Body of pancreas (tissue), 4 donors: ENCODE results near the gene REM2. TPM values are rescaled to one million over a fixed set of nuclear protein-coding genes. Genes with fewer than 3 reads are reported as not detected.

ENCODE experiments used
- ATAC-seq: fragments of 150-250 bp; one replicate; pipeline ENCODE4 v1.9.1; 2016
- DNase-seq, 4 donors: peaks; one replicate each; pipeline ENCODE4 v3.0.0-alpha.2; 2019
- H3K27ac ChIP-seq, 4 donors: fragments of 200-600 bp; sonication (generic); 1 replicate in 3 of 4; 2 replicates in 1 of 4; pipeline versions ENCODE4 v1.5.1 to v1.6.1; 2016 to 2019; ENCODE audit warnings: mild to moderate bottlenecking in 1 of 4, mixed read lengths in 1 of 4, moderate library complexity in 1 of 4
- H3K27me3 ChIP-seq, 2 donors: fragments of 200-600 bp; sonication (generic); one replicate each; pipeline ENCODE4 v1.6.0; 2016; ENCODE audit warnings: mild to moderate bottlenecking in 1 of 2
- H3K36me3 ChIP-seq, 2 donors: fragments of 200-600 bp; sonication (generic); replicated peaks in 1 of 2; 2 replicates each; pipeline ENCODE4 v1.5.1; 2016; ENCODE audit warnings: low read depth in 2 of 2; ENCODE audit not compliant: insufficient read depth in 1 of 2
- H3K4me1 ChIP-seq: fragments of 200-600 bp; sonication (generic); one replicate; pipeline ENCODE4 v1.6.0; 2016
- H3K4me3 ChIP-seq, 2 donors: fragments of 200-600 bp; sonication (generic); 1 replicate in 1 of 2; 2 replicates in 1 of 2; pipeline ENCODE4 v1.5.1; 2016 to 2019
- H3K9me3 ChIP-seq, 3 donors: fragments of 200-600 bp; sonication (generic); 1 replicate in 2 of 3; 2 replicates in 1 of 3; pipeline ENCODE4 v1.5.1; 2016
- CTCF ChIP-seq, 7 experiments: fragments of 450-650 bp in 4 of 7; fragments of 200-600 bp in 3 of 7; sonication (generic) in 3 of 7; IDR thresholded peaks; one replicate each; pipeline ENCODE4 v1.5.1; 2016 to 2019; ENCODE audit warnings: antibody characterized with exemption in 7 of 7
- POLR2A ChIP-seq, 3 donors: fragments of 450-650 bp; IDR thresholded peaks; one replicate each; pipeline ENCODE4 v1.6.1; 2016; ENCODE audit warnings: antibody characterized with exemption in 3 of 3, mild to moderate bottlenecking in 2 of 3
- WGBS, 2 donors: methylation state at CpG; one replicate each; pipeline ENCODE4 v1.1.5; 2017; 5-methylcytosine and 5-hydroxymethylcytosine counted together
- intact Hi-C: fragments of 100-400 bp; cut with DNase I; formaldehyde crosslinking; loops from one replicate; pipeline ENCODE4 v1.15.1; 2023
- total RNA-seq, 2 donors: library from RNA; depleted of rRNA; stranded (reverse); fragments of >200 nt; gene quantifications; one replicate each; pipeline ENCODE4 v1.1.0, GENCODE V29; 2016

REM2 gene
- total RNA-seq, 2 donors from 2014 or later = not detected

DNA sequence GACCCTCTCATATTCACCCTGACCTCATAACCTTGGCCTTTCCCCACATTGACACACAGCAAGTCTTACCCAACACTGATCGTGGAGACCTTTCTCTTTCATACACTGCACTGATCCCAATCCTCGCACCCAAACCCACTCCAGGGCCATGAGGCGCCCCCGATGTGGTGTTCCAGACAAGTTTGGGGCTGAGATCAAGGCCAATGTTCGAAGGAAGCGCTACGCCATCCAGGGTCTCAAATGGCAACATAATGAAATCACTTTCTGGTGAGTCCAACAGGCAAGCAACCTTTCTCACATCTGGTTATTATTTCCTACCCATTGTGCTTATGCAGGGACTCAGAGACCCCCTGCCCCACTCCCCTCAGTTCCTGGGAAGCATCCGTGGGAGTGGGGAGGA, 41.3 kb upstream of the REM2 start:
- H3K36me3 ChIP-seq = peaks cover 12 to 20% of the 10 kb centered on the region in 2 donors
- H3K27ac ChIP-seq = no peak overlapping the region
- DNase-seq (no peak), ATAC-seq (no peak)
- no peaks in the 10 kb centered on the region for H3K9me3 ChIP-seq
- no peaks in the 10 kb centered on the region for H3K27me3 ChIP-seq
- WGBS, 2 donors = 94 to 95% methylated on average over 2 to 8 of the region's 8 CpGs
- no peak overlapping the region for H3K4me3 ChIP-seq
- H3K4me1 ChIP-seq = peaks cover 20% of the 10 kb centered on the region
- TF ChIP-seq CTCF (IDR thresholded peaks at IDR 0.05) = no peak
- no peak for TF ChIP-seq POLR2A (IDR thresholded peaks at IDR 0.05)
- intact Hi-C loops = no loop called here

DNA sequence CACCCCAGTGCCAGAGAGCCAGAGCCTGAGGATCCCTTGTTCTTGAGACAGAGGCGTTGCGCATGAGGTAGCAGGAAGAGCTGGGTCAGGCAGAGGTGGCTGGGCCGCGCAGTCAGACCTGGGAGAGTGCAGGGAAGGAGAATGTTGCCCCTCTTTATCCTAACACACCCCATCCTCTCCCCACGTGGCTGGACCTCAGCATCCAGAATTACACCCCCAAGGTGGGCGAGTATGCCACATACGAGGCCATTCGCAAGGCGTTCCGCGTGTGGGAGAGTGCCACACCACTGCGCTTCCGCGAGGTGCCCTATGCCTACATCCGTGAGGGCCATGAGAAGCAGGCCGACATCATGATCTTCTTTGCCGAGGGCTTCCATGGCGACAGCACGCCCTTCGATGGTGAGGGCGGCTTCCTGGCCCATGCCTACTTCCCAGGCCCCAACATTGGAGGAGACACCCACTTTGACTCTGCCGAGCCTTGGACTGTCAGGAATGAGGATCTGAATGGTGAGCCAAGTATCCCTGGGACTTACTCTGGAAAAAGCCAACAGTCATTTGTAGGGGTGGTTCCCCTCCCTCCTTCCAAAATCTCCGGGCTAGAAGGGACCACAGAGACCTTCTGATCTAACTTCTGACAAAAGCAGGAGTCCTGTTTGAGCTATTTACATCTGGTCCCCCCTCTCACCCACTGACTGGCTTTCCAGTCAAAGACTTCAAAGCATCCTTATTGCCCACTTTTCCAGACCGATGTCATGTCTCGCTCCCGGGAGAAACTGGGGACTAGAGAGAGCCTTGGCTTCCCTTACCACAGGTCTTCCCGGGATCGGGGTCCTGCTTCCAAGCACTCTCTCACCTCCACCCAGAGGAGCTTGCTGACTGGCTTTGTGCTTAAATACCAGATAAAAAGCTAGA, 40.6 kb upstream of the REM2 start:
- H3K27me3 ChIP-seq = no peaks in the 10 kb centered on the region
- intact Hi-C loops = no loop called here
- H3K36me3 ChIP-seq = peaks cover 12 to 20% of the 10 kb centered on the region in 2 donors
- H3K4me1 ChIP-seq = peaks cover 20% of the 10 kb centered on the region
- WGBS, 2 donors = 88 to 94% methylated on average over 21 to 28 of the region's 28 CpGs
- no peak overlapping the region for H3K27ac ChIP-seq
- DNase-seq (no peak), ATAC-seq (no peak)
- H3K9me3 ChIP-seq = no peaks in the 10 kb centered on the region
- no peak overlapping the region for H3K4me3 ChIP-seq
- TF ChIP-seq POLR2A (IDR thresholded peaks at IDR 0.05) (no peak), CTCF (IDR thresholded peaks at IDR 0.05) (no peak)

DNA sequence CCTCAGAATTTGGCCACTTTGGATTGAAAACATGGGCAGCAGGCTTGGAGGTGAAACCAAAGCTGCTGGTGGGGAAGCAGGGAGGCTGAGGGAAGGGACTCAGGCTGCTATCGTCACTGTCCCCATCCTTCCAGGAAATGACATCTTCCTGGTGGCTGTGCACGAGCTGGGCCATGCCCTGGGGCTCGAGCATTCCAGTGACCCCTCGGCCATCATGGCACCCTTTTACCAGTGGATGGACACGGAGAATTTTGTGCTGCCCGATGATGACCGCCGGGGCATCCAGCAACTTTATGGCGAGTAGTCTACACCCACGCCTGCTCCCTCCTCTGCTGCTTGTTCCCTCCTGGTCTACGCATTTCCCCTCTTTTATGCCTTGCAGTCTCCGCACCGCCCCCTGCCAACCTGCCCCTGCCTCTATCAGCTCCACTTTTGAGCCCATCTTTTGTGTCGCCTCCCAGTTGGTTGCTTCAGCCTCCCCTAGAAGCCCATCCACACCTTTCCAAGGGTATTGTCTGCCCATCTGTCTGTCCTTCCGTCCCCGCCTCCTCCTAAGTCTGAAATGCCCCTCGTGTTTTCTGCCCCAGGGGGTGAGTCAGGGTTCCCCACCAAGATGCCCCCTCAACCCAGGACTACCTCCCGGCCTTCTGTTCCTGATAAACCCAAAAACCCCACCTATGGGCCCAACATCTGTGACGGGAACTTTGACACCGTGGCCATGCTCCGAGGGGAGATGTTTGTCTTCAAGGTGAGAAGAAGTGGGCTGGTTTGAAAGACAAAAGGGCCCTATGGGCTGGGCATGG, 39.7 kb upstream of the REM2 start:
- intact Hi-C loops = no loop called here
- H3K4me3 ChIP-seq = no peak overlapping the region

More for the DNA sequence above, 39.7 kb upstream of the REM2 start:
- Histone ChIP-seq H3K4me1 (peaks cover 13% of the 10 kb centered on the region), H3K27ac (no peak overlapping the region), H3K9me3 (no peaks in the 10 kb centered on the region), H3K36me3 (peaks cover 12 to 20% of the 10 kb centered on the region in 2 donors), H3K27me3 (no peaks in the 10 kb centered on the region)
- 85 to 88% methylated on average over 21 of the region's 21 CpGs for WGBS, 2 donors
- ATAC-seq (no peak), DNase-seq (no peak)
- no peak for TF ChIP-seq CTCF (IDR thresholded peaks at IDR 0.05)
- no peak for TF ChIP-seq POLR2A (IDR thresholded peaks at IDR 0.05)
